ENCODE data around the gene ABCA2.

GRCh38 chr9:137077010-137077747 is 49.1 kb upstream of the ABCA2 start, which contains the start of gene UAP1L1:
- TF ChIP-seq CTCF (IDR thresholded peaks at IDR 0.05) (no peak), POLR2A (IDR thresholded peaks at IDR 0.05) (no peak)

All from breast epithelium (tissue), 3 donors.